ENCODE results near the gene LRMDA.

DNA sequence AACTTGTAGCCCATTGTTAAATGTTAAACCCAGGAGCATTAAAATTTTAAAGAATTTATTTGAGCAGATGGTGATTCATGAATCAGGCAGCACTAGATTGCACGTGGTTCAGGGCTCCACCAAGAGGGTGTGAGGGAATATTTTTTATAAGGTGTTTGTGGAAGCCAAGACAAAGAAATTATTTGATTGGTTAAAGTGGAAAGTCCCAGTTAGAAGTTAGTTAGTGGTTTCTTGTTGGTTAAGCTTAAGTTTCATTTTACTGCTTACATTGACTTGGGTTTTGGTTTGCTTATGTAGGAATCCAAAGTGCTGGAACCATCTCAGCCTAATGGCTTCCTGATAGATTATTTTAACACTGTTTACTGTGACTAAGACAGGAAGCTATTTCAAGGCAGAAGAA, 906.2 kb downstream of the LRMDA start:
- TF ChIP-seq POLR2A (IDR thresholded peaks at IDR 0.05) (no peak), CTCF (IDR thresholded peaks at IDR 0.05) (no peak), EP300 (IDR thresholded peaks at IDR 0.05) (no peak)

Data from sigmoid colon (tissue), 4 donors.